BJ (cell line): ENCODE measurements around the gene TMEM267. TPM values are rescaled to one million over a fixed set of nuclear protein-coding genes. Genes with fewer than 3 reads are reported as not detected.
"Not testable (repeated sequence)": the region's sequence is repeated elsewhere in the genome, so short reads cannot be mapped to it uniquely, and the experiment has no call there.

Experiments used
- CTCF ChIA-PET: fragments of 350-600 bp; formaldehyde crosslinking; extraction: SDS; loops from one replicate; lab custom pipeline; 2021; ENCODE audit warnings: antibody characterized with exemption, inconsistent platforms; lab: Yijun Ruan, JAX
- POLR2A ChIA-PET: fragments of 300-600 bp; sonication (Branson Sonifier 250); formaldehyde crosslinking; extraction: SDS; loops from one replicate; lab custom pipeline; 2021; ENCODE audit warnings: antibody characterized with exemption; lab: Charles Lee
- DNase-seq: peaks from one replicate; pipeline ENCODE4 v3.0.0-alpha.2; 2011; ENCODE audit warnings: low read depth
- H3K27me3 ChIP-seq: 2 replicates; pipeline ENCODE4 v1.6.0; 2011; ENCODE audit warnings: low read length; ENCODE audit not compliant: control insufficient read depth, insufficient read depth
- H3K36me3 ChIP-seq: 2 replicates; pipeline ENCODE4 v1.5.1; 2011; ENCODE audit warnings: low read length; ENCODE audit not compliant: control insufficient read depth, insufficient read depth
- H3K4me3 ChIP-seq: 2 replicates; pipeline ENCODE4 v1.5.1; 2011; ENCODE audit warnings: low read depth, mild to moderate bottlenecking, control low read depth, low read length
- polyA plus RNA-seq: library from polyadenylated mRNA; depleted of rRNA; stranded (reverse); fragments of >200 nt; gene quantifications from 2 replicates; pipeline ENCODE4 v1.2.3, GENCODE V29; 2011
- TF ChIP-seq, protein P1 (sequence below): IDR thresholded peaks from 2 replicates; pipeline ENCODE4 v1.5.1; 2011; ENCODE audit warnings: low read depth, mild to moderate bottlenecking, control low read depth, inconsistent platforms, low read length, moderate library complexity; ENCODE audit not compliant: insufficient read depth

The TMEM267 gene
- polyA plus RNA-seq, 1 experiment = 11.4 TPM

DNA sequence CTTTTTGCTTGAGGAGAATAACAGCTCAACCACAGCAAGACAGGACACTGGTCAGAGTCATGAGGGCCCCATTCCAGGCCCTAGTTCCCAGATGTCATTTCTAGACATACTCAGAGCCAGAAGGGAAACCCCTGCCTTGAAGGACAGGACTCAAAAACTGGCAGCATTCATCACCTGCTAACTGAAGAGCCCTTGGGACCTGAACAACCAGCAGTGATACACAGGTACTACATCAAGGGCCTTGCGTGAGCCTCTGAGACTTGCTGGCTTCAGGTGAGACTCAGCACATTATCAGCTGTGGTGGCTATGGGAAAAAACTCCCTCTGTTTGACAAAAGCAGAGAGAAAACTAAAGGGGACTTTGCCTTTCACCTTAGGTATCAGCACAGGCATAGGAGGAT, 22.6 kb downstream of the TMEM267 start:
- ChIA-PET CTCF (no interaction called here), POLR2A (no interaction called here)
- Histone ChIP-seq H3K4me3 (no peak overlapping the region), H3K36me3 (0 out of 2 replicates have a peak, but pooled peaks cover 2% of the 10 kb centered on the region), H3K27me3 (no peaks in the 10 kb centered on the region)
- TF ChIP-seq, protein P1, sequence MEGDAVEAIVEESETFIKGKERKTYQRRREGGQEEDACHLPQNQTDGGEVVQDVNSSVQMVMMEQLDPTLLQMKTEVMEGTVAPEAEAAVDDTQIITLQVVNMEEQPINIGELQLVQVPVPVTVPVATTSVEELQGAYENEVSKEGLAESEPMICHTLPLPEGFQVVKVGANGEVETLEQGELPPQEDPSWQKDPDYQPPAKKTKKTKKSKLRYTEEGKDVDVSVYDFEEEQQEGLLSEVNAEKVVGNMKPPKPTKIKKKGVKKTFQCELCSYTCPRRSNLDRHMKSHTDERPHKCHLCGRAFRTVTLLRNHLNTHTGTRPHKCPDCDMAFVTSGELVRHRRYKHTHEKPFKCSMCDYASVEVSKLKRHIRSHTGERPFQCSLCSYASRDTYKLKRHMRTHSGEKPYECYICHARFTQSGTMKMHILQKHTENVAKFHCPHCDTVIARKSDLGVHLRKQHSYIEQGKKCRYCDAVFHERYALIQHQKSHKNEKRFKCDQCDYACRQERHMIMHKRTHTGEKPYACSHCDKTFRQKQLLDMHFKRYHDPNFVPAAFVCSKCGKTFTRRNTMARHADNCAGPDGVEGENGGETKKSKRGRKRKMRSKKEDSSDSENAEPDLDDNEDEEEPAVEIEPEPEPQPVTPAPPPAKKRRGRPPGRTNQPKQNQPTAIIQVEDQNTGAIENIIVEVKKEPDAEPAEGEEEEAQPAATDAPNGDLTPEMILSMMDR = no peak
- no peak for DNase-seq

DNA sequence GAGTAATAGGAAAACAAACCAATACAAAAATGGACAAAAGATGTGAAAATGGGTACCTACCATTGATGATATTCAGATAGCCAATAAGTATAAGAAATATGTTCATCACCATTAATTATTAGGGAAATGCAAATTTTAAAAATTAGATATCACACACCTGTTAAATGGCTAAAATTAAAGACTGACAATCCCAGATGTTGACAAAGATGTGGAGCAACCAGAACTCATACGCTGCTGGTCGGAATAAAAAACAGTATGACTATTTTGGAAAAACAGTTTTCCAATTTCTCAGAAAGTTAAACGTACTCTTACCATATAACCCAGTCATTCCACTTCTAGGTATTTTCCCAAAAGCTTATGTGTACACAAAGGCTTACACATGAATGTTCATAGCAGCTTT, 27.1 kb downstream of the TMEM267 start:
- H3K4me3 ChIP-seq = no peak overlapping the region
- ChIA-PET POLR2A (no interaction called here), CTCF (no interaction called here)
- 0 out of 2 replicates have a peak, but pooled peaks cover 2% of the 10 kb centered on the region for H3K36me3 ChIP-seq
- TF ChIP-seq, protein P1 = no peak
- DNase-seq = no peak
- H3K27me3 ChIP-seq = no peaks in the 10 kb centered on the region

DNA sequence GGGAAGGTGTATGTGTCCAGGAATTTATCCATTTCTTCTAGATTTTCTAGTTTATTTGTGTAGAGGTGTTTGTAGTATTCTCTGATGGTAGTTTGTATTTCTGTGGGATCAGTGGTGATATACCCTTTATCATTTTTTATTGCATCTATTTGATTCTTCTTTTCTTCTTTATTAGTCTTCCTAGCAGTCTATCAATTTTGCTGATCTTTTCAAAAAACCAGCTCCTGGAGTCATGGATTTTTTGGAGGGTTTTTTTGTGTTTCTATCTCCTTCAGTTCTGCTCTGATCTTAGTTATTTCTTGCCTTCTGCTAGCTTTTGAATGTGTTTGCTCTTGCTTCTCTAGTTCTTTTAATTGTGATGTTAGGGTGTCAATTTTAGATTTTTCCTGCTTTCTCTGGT, 42.1 kb downstream of the TMEM267 start:
- POLR2A ChIA-PET, CTCF ChIA-PET, DNase-seq, H3K36me3 ChIP-seq, H3K27me3 ChIP-seq, H3K4me3 ChIP-seq: not testable (repeated sequence)

DNA sequence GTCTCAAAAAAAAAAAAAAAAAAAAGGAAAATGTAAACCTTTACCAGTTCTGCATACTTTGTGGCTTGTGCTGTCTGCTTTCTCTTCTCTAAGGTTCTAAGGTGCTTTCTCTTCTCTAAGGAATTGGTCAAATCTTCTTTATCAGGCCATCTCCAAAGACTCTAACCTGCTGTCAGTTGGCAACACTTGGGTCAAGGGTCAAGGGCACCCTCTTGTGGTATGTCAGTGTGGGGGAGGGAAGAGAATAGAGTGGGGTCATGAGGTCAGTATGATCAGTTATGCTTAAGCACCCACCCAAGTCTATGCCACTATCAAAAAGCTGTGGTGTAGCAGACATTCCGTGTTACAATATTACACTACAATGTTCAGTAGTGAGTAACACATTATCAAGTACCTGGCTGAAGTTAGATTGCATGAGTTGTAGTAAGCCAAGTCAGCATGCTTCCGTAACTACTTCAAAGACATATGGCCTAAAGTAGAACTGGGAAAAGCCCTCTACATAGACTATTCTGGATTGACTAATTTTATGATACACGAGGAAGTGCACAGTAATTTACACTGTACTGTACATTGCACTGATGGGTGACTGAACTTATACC, 46.5 kb downstream of the TMEM267 start:
- TF ChIP-seq, protein P1 = no peak
- no peaks in the 10 kb centered on the region for H3K36me3 ChIP-seq
- H3K4me3 ChIP-seq = no peak overlapping the region
- no peaks in the 10 kb centered on the region for H3K27me3 ChIP-seq
- ChIA-PET CTCF (no interaction called here), POLR2A (no interaction called here)
- DNase-seq = no peak

DNA sequence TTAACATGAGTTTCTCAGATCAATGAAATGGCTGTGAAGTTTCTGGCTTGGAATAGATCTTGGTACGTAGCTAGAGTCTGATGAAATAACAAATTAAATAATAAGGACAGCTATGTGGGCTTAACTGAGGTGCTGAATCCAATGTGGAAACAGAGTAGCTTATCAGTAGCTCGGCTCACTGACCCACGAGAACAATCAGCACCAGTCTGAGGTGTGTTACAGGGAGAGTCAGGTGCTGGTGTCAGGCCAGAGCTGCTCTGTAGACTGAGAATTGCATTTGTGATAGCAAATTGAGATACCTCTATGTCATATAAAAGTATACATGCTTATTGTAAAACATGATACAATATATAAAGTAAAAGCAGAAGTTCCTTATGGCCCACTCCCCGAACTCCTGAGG, 50.3 kb downstream of the TMEM267 start:
- Histone ChIP-seq H3K36me3 (no peaks in the 10 kb centered on the region), H3K4me3 (no peak overlapping the region), H3K27me3 (no peaks in the 10 kb centered on the region)
- ChIA-PET CTCF (interaction anchor here (1.7 kb wide), 1 partner anchor 15 kb away, joined by 3 read pairs; no protein-coding TSS in a partner anchor), POLR2A (no interaction called here)
- TF ChIP-seq, protein P1 = no peak
- DNase-seq = no peak
